Heart right ventricle (tissue), 16 donors: ENCODE results near the gene GMFB. TPM values are rescaled to one million over a fixed set of nuclear protein-coding genes. Genes with fewer than 3 reads are reported as not detected.
A peak's percentile ranks its signal among the peaks of the same experiment; 100 is the strongest.

Experiments used
- ATAC-seq, 8 donors: fragments of 200-7000 bp; cut with Tn5 transposase; one replicate each; pipeline ENCODE4 v1.9.1; 2020; ENCODE audit warnings: mild to moderate bottlenecking in 8 of 8, moderate library complexity in 8 of 8, moderate number of reproducible peaks in 1 of 8
- DNase-seq, 2 donors: peaks; one replicate each; pipeline ENCODE4 v3.0.0-alpha.2; 2020
- H3K27ac ChIP-seq, 10 donors: fragments of 200-600 bp; sonication (generic) in 2 of 10; one replicate each; pipeline versions ENCODE4 v1.5.0 to v1.8.0; 2020 to 2022; ENCODE audit warnings: mild to moderate bottlenecking in 3 of 10
- H3K27me3 ChIP-seq, 7 donors: fragments of 200-600 bp; one replicate each; pipeline ENCODE4 v1.8.0; 2021 to 2022; ENCODE audit warnings: mild to moderate bottlenecking in 2 of 7
- H3K36me3 ChIP-seq, 9 donors: fragments of 200-600 bp; sonication (generic) in 1 of 9; one replicate each; pipeline versions ENCODE4 v1.5.0 to v1.8.0; 2020 to 2022; ENCODE audit warnings: mild to moderate bottlenecking in 2 of 9
- H3K4me1 ChIP-seq, 9 donors: fragments of 200-600 bp; sonication (generic) in 1 of 9; one replicate each; pipeline versions ENCODE4 v1.5.0 to v1.8.0; 2020 to 2022; ENCODE audit warnings: mild to moderate bottlenecking in 4 of 9
- H3K4me3 ChIP-seq, 10 donors: fragments of 200-600 bp; sonication (generic) in 2 of 10; one replicate each; pipeline versions ENCODE4 v1.5.0 to v1.8.0; 2020 to 2022; ENCODE audit warnings: mild to moderate bottlenecking in 7 of 10, moderate library complexity in 2 of 10
- H3K9me3 ChIP-seq, 11 donors: fragments of 200-600 bp in 10 of 11; sonication (generic) in 2 of 11; one replicate each; pipeline versions ENCODE4 v1.5.0 to v1.8.0; 2013 to 2022; ENCODE audit warnings: mild to moderate bottlenecking in 2 of 11, control low read depth in 1 of 11, moderate library complexity in 1 of 11
- CTCF ChIP-seq, 9 donors: fragments of 200-600 bp; sonication (generic) in 2 of 9; IDR thresholded peaks; one replicate each; pipeline versions ENCODE4 v1.5.0 to v1.8.0; 2021 to 2022; ENCODE audit warnings: antibody characterized with exemption in 9 of 9, mild to moderate bottlenecking in 5 of 9, moderate library complexity in 1 of 9
- WGBS, 2 donors: extraction: QIAGEN DNeasy Blood & Tissue Kit; methylation state at CpG; one replicate each; pipeline ENCODE4 v1.1.7; 2013; ENCODE audit warnings: inconsistent platforms in 1 of 2; 5-methylcytosine and 5-hydroxymethylcytosine counted together
- intact Hi-C, 10 donors: fragments of 100-400 bp; cut with DNase I; formaldehyde crosslinking; loops; one replicate each; pipeline versions ENCODE4 v1.11.1 to v1.14.2; 2022
- polyA plus RNA-seq, 2 donors: library from polyadenylated mRNA; stranded (reverse); fragments of 200-250 nt; gene quantifications; one replicate each; pipeline ENCODE4 v1.2.3, GENCODE V29; 2013
- total RNA-seq, 10 donors: library from RNA; stranded (reverse); fragmentation: NEBNext Ultra II Directional in 3 of 10; extraction: Animal tissue kit (Norgen Biotek cat#: 25700) in 3 of 10; gene quantifications; one replicate each; pipeline versions ENCODE4 v1.2.1 to v1.2.4, GENCODE V29; 2021 to 2023
- donor health status: Arrhythmogenic right ventricular cardiomyopathy.
- donor health status: ischemic (EF 13 %, LVEDD 7.1; RV severe dilation, severe dysfunction).
- donor health status: healthy with polysubstance abuse.
- donor health status: DM: no; HTN: yes; CAD: no.
- donor health status: DM: no; HTN: no; CAD: no.
- donor health status: ischemic (EF 25% LVEDD 6.9; RV normal size, moderate dysfunction).
- donor health status: ischemic (EF 25% LVEDD 5.7; RV mildly dilated, moderate dysfunction).
- donor health status: healthy.
- donor health status: DM: yes; HTN: yes; CAD: no.
- donor health status: Ischemic cardiomyopathy.
- donor health status: ischemic (EF 35%, LVEDD 5.7; RV mildly dilated, moderate dysfunction).
- donor health status: nonischemic (EF 11% LVEDD 7.7; RV severe dilation, severe dysfunction).
- donor health status: DM: yes; HTN: yes; CAD: no.
- donor health status: PGD.
- donor health status: ischemic (EF 29% LVEDD 5.4; RV normal size, mild dysfunction).
- donor health status: nonischemic (EF 23%, LVEDD 6.1; RV moderate dilation, normal function).

GMFB gene
- total and polyA plus RNA-seq, 12 donors: 9.1 to 30.5 (median 19.6) TPM

- H3K9me3 ChIP-seq: no peaks in the 10 kb centered on the region
- no peaks in the 10 kb centered on the region for H3K27me3 ChIP-seq
- H3K27ac ChIP-seq: peak overlapping the region; percentile 87 to 99 (median 98)
- H3K36me3 ChIP-seq: no peaks in the 10 kb centered on the region
- intact Hi-C loops: loop anchor here in 4 of 10 donors (2.0 to 5.0 kb wide), 2 partner anchors 20 to 47 kb away; partner anchors contain the start of genes CNIH1 (in 3 of the 4) and CGRRF1 (in 1 of the 4)
- peak in 1 of 8 donors; percentile 28 for ATAC-seq
- peaks cover 6 to 50% (median 30%) of the 10 kb centered on the region in 9 donors for H3K4me1 ChIP-seq
- H3K4me3 ChIP-seq: peak overlapping the region; percentile 61 to 96 (median 84)
- no peak for TF ChIP-seq CTCF (IDR thresholded peaks at IDR 0.05)
- 14 to 21% methylated on average over 5 of the region's 5 CpGs for WGBS, 2 donors
- no peak for DNase-seq
Observed at GRCh38 chr14:54489318-54489683, 521 bp upstream of the GMFB start.

- H3K9me3 ChIP-seq: no peaks in the 10 kb centered on the region
- H3K36me3 ChIP-seq: peaks cover 0 to 6% (median 0%) of the 10 kb centered on the region in 9 donors
- 0 to 1% methylated on average over 9 of the region's 9 CpGs for WGBS, 2 donors
- ATAC-seq (peak in 2 of 8 donors; percentile 1 to 2), DNase-seq (no peak)
- no peaks in the 10 kb centered on the region for H3K27me3 ChIP-seq
- peak overlapping the region; percentile 61 to 96 (median 84) for H3K4me3 ChIP-seq
- peak overlapping the region; percentile 87 to 99 (median 98) for H3K27ac ChIP-seq
- no peak for TF ChIP-seq CTCF (IDR thresholded peaks at IDR 0.05)
- H3K4me1 ChIP-seq: peaks cover 6 to 60% (median 38%) of the 10 kb centered on the region in 9 donors
- intact Hi-C loops: loop anchor here in 4 of 10 donors (2.0 to 5.0 kb wide), 2 partner anchors 21 to 46 kb away; partner anchors contain the start of genes CNIH1 (in 3 of the 4) and CGRRF1 (in 1 of the 4)
Observed at GRCh38 chr14:54488318-54488645, 498 bp downstream of the GMFB start.

- DNase-seq: no peak
- Histone ChIP-seq H3K27ac (peak overlapping the region; percentile 87 to 99 (median 98)), H3K4me3 (peak overlapping the region; percentile 61 to 96 (median 84)), H3K9me3 (no peaks in the 10 kb centered on the region), H3K36me3 (peaks cover 0 to 11% (median 0%) of the 10 kb centered on the region in 9 donors), H3K4me1 (peaks cover 6 to 65% (median 41%) of the 10 kb centered on the region in 9 donors), H3K27me3 (no peaks in the 10 kb centered on the region)
- no peak for TF ChIP-seq CTCF (IDR thresholded peaks at IDR 0.05)
- intact Hi-C loops: loop anchor here in 4 of 10 donors (2.0 to 5.0 kb wide), 2 partner anchors 21 to 45 kb away; partner anchors contain the start of genes CNIH1 (in 3 of the 4) and CGRRF1 (in 1 of the 4)
- peak in 3 of 8 donors; percentile 23 to 34 (median 24) for ATAC-seq
- WGBS, 2 donors: 44 to 50% methylated on average over 4 of the region's 4 CpGs
Observed at GRCh38 chr14:54487771-54488170, 1.0 kb downstream of the GMFB start.

- no peaks in the 10 kb centered on the region for H3K9me3 ChIP-seq
- H3K4me1 ChIP-seq: peaks cover 6 to 75% (median 42%) of the 10 kb centered on the region in 9 donors
- H3K27ac ChIP-seq: peak overlapping the region in 2 of 10 donors; percentile 5 to 46
- H3K27me3 ChIP-seq: no peaks in the 10 kb centered on the region
- DNase-seq: no peak
- WGBS, 2 donors: 54 to 76% methylated on average over 1 of the region's 1 CpG
- intact Hi-C loops: loop anchor here in 3 of 10 donors (5.0 kb wide), 1 partner anchor 44 kb away; the partner anchor contains the start of gene CNIH1 (in 3 of the 3)
- no peak for TF ChIP-seq CTCF (IDR thresholded peaks at IDR 0.05)
- ATAC-seq: no peak
- H3K36me3 ChIP-seq: peaks cover 0 to 22% (median 0%) of the 10 kb centered on the region in 9 donors
- no peak overlapping the region for H3K4me3 ChIP-seq
Observed at GRCh38 chr14:54486685-54487084, 2.1 kb downstream of the GMFB start.
